Erythroblast (primary cell): ENCODE data around the gene RRAGD.
"Not testable (repeated sequence)": the region's sequence is repeated elsewhere in the genome, so short reads cannot be mapped to it uniquely, and the experiment has no call there.

Experiments used
- GATA1 ChIP-seq: IDR thresholded peaks from 2 replicates; pipeline ENCODE4 v1.6.1; 2011; ENCODE audit warnings: low read depth, mild to moderate bottlenecking, control low read depth, low read length, moderate library complexity
- POLR2A ChIP-seq: IDR thresholded peaks from 2 replicates; pipeline ENCODE4 v1.6.1; 2011; ENCODE audit warnings: mild to moderate bottlenecking, low read length

DNA sequence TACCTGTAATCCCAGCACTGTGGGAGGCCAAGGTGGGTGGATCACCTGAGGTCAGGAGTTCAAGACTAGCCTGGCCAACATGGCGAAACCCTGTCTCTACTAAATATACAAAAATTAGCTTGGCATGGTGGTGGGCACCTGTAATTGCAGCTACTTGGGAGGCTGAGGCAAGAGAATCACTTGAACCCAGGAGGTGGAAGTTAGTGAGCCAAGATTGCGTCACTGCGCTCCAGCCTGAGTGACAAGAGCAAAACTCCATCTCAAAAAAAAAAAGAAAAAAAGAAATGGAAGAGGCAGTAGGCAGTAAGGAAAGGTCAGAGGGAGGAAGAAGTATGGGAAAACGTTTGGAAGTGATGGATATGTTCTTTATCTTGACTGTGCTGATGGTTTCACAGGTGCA is 14.2 kb downstream of the RRAGD start:
- not testable (repeated sequence) for TF ChIP-seq GATA1, POLR2A
